DLD1 (cell line): Measurements from ENCODE around the gene NDUFB6.
"Not testable (repeated sequence)": the region's sequence is repeated elsewhere in the genome, so short reads cannot be mapped to it uniquely, and the experiment has no call there.

Source experiments
- in situ Hi-C: cut with HindIII; loops from 2 replicates; pipeline ENCODE4 v1.10.0; 2017; ENCODE audit warnings: low sequenced_read_pairs

NDUFB6 gene

GRCh38 chr9:32572900-32573523 lies at the start of gene NDUFB6:
Gene NDUFB6 (minus strand): TSS chr9:32573159. CDS start chr9:32573060, 99 bp downstream.
- in situ Hi-C loops = loop anchor here (10.0 to 25.0 kb wide), 3 partner anchors 186 to 389 kb away; partner anchors contain the start of gene ACO1

GRCh38 chr9:32618261-32618660 lies 45.3 kb upstream of the NDUFB6 start:
- in situ Hi-C loops = no loop called here

DNA sequence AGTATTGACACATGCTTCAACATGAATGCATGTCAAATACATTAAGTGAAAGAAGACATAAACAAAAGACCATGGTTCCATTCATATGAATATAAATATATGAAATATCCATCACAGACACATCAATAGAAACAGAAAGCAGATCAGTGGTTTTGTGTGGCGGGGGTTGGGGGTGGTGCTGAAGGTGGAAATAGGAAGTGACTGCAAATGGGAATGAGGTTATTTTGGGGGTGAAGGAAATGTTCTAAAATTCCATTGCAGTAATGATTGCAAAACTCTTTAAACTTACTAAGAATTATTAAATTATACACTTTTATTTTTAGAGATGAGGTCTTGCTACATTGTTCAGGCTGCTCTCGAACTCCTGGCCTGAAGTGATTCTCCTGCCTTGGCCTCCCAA lies 33.9 kb upstream of the NDUFB6 start:
- in situ Hi-C loops = no loop called here

GRCh38 chr9:32603914-32604852 lies 31.2 kb upstream of the NDUFB6 start:
- in situ Hi-C loops = no loop called here

DNA sequence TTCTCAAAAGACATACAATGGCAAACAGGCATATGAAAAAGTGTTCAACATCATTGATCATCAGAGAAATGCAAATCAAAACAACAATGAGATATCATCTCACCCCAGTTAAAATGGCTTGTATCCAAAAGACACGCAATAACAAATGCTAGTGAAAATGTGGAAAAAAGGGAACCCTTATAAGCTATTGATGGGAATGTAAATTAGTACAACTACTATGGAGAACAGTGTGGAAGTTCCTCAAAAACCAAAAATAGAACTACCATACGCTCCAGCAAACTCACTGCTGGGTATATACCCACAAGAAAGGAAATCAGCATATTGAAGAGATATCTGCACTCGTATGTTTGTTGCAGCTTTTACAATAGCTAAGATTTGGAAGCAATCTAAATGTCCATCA lies 26.1 kb upstream of the NDUFB6 start:
- in situ Hi-C loops = not testable (repeated sequence)

GRCh38 chr9:32596936-32597335 lies 24.0 kb upstream of the NDUFB6 start:
- in situ Hi-C loops = no loop called here

DNA sequence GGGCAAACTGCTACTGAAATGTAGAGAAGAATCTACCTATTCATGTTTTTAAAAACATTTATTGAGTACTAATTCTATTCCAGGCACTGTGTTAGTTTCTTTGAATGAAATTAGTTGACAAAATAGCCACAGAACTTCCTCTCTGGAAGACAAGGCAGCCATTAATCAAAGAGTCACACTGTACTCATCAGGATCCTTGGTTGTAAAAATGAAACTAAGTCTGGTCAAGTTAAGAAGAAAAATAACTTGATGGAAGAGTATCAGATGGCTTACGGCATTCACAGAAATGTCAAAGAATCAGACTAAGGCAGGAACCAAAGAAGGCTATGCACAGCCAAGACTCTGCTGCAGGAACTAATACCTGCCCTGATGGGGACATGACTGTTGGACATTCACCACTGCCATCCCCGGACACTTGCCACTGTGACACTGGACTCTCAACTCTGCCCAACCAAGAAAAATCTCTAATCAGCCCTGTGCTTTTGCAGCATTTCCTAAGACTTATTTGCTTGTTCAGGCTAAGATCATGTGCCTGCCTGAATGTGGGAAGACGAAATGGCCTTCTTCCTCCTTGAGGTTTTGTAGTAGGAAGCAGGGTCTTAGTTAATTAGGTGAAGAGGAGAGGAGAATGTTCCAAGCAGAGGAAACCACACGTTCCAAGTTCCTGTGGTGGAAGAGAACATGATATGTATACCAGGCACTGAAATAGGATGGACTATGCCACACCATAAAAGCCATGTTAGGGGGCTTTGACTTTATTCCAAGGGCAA lies 23.3 kb upstream of the NDUFB6 start:
- in situ Hi-C loops = no loop called here

GRCh38 chr9:32590898-32591297 lies 17.9 kb upstream of the NDUFB6 start:
- in situ Hi-C loops = no loop called here

DNA sequence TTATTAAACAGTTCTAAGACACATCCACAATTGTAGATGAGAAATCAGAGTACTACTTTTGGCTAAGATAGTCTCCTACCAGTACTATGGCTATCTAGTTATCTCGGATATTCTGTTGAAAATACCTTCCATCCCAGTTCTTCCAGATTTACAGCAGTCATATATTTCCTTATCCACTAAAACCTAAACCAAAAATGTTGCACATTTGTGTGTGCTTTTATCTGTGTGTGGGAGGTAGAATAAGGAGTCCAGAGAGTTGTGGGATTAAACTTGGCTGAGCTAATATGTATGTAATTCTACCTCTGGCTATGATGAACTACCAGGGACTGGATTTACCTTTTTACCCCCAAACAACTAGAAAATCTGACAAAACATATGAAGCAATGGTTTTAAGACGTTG lies 17.5 kb upstream of the NDUFB6 start:
- in situ Hi-C loops = no loop called here

- in situ Hi-C loops = no loop called here
Observed at GRCh38 chr9:32589083-32589723, 16.2 kb upstream of the NDUFB6 start.

DNA sequence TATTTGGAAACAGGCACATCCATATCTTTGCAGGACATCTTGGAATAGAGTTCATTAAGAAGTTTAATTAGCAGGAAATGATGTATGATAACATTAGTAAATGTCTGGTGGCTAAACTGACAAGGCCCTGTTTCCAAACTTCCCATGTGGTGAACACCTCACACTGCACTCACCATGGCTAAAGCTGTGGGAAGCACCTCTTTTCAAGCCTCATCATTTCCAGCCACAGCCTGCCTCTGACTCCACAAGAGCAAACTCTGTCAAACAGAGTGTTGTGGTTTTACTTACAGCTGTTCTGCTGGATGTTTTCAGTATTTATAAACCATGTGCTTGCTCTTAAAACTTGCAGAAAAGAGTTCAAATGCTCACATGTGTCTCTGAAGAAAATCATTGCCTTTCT lies 14.9 kb upstream of the NDUFB6 start:
- in situ Hi-C loops = no loop called here

DNA sequence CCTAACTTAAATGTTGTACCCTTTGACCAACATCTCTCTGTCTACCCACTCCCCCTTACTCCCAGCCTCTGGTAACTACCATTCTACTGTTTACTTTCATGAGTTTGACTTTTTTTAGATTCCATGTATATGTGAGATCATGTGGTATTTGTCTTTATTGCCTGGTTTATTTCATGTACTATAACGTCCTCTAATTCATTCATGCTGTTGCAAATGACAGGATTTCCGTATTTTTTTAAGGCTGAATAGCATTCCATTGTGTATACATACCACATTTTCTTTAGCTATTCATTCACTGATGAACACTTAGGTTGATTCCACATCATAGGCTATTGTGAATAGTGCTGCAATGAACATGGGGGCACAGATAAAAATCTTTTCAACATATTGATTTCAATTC lies 11.8 kb upstream of the NDUFB6 start:
- in situ Hi-C loops = no loop called here

DNA sequence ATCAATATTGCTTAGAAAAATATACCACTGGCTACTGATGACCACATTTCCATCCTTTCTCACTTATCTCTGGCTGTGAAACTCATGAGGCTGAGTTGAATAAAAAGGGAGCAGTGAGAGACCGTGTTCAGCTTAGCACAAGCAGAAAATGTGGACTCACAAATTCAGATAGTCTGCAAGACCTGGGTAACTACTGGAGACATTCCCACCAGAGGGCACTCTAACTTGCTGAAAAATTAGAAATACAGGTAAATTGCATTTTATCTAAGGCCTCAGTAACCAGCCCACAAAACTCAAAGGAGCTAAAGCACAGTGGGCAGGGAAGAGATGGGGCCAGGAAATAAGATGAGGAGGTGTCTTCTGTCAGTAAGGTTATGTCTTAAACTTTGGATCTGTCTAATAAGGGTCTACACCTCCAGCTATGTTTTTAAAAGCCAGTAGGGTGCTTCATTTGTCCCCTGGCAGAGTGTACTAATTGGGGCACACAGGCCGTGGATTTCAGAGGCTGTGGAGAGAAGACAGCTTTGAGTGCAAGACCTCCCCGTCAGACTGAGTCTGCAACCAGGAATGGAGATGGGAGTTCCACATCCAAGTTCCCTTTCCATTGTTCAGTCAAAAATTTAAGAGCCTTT lies 8.7 kb upstream of the NDUFB6 start:
- in situ Hi-C loops = no loop called here

DNA sequence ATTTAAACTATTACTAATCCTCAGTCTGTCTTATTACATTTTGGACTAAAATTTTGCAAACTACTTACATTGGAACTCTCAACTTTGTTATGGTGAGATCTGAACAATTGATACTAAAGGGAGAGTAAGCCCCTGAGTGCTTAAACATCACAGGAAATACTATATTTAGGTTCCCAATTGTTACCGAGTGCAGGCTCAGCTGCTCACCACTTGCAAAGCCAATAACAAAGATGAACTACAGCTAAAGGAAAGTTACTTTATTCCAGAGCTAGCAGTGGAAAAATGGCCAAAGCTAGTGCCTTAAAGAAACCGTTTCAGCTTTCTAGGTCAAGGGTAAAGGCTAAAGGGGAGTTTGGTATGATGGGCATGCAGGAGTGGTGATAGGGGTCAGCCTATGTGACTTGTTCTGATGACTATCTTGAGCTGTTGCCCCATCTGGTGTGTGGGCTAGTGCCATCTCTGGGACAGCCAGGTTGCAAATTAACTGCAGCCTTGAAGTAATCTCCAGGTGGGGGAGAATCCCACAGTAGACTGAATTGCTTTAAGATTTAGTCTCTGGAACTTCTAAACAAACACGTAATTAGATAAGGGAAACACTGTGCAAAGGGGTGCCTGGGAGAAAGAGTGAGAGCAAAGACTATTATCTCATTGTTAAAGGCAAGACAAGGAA lies 7.8 kb upstream of the NDUFB6 start:
- in situ Hi-C loops = no loop called here

- in situ Hi-C loops = loop anchor here (10.0 kb wide), 1 partner anchor 245 kb away; no protein-coding TSS in a partner anchor
Observed at GRCh38 chr9:32579706-32580331, 6.9 kb upstream of the NDUFB6 start.

GRCh38 chr9:32578976-32579375 lies 6.0 kb upstream of the NDUFB6 start:
- in situ Hi-C loops = loop anchor here (10.0 kb wide), 1 partner anchor 246 kb away; no protein-coding TSS in a partner anchor

GRCh38 chr9:32577316-32577715 lies 4.4 kb upstream of the NDUFB6 start:
- in situ Hi-C loops = loop anchor here (10.0 kb wide), 1 partner anchor 247 kb away; no protein-coding TSS in a partner anchor

GRCh38 chr9:32574858-32575257 lies 1.9 kb upstream of the NDUFB6 start:
- in situ Hi-C loops = loop anchor here (10.0 to 25.0 kb wide), 3 partner anchors 188 to 387 kb away; partner anchors contain the start of gene ACO1

GRCh38 chr9:32573821-32574220 lies 862 bp upstream of the NDUFB6 start:
- in situ Hi-C loops = loop anchor here (10.0 to 25.0 kb wide), 3 partner anchors 187 to 388 kb away; partner anchors contain the start of gene ACO1
